ENCODE measurements around the gene KDM6A.

DNA sequence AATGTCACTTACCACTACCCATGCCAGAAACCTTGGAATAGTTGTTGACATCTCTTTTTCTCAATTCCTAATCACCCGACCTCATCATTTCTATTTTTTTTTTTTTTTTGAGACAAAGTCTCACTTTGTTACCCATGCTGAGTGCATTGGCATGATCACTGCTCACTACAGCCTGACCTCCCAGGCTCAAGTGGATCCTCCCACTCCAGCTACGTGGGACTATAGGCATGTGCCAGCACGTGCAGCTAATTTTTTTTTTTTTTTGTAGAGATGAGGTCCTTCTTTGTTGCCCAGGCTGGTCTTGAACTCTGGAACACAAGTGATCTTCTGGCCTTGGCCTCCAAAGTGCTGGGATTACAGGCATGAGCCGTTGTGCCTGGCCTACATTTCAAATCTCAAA lies 12.0 kb downstream of the KDM6A start:
- TF ChIP-seq, protein P1, sequence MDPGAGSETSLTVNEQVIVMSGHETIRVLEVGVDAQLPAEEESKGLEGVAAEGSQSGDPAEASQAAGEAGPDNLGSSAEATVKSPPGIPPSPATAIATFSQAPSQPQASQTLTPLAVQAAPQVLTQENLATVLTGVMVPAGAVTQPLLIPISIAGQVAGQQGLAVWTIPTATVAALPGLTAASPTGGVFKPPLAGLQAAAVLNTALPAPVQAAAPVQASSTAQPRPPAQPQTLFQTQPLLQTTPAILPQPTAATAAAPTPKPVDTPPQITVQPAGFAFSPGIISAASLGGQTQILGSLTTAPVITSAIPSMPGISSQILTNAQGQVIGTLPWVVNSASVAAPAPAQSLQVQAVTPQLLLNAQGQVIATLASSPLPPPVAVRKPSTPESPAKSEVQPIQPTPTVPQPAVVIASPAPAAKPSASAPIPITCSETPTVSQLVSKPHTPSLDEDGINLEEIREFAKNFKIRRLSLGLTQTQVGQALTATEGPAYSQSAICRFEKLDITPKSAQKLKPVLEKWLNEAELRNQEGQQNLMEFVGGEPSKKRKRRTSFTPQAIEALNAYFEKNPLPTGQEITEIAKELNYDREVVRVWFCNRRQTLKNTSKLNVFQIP (CRISPR knock-in tag; IDR thresholded peaks at IDR 0.05; ENCODE audit: borderline replicate concordance, low read depth), result no peak
- TF ChIP-seq, protein P2, sequence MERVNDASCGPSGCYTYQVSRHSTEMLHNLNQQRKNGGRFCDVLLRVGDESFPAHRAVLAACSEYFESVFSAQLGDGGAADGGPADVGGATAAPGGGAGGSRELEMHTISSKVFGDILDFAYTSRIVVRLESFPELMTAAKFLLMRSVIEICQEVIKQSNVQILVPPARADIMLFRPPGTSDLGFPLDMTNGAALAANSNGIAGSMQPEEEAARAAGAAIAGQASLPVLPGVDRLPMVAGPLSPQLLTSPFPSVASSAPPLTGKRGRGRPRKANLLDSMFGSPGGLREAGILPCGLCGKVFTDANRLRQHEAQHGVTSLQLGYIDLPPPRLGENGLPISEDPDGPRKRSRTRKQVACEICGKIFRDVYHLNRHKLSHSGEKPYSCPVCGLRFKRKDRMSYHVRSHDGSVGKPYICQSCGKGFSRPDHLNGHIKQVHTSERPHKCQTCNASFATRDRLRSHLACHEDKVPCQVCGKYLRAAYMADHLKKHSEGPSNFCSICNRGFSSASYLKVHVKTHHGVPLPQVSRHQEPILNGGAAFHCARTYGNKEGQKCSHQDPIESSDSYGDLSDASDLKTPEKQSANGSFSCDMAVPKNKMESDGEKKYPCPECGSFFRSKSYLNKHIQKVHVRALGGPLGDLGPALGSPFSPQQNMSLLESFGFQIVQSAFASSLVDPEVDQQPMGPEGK (CRISPR knock-in tag; IDR thresholded peaks at IDR 0.05; ENCODE audit: borderline replicate concordance), result no peak
- no peak for TF ChIP-seq SNAI2 (CRISPR knock-in tag; IDR thresholded peaks at IDR 0.05)
- TF ChIP-seq ZNF8 (CRISPR knock-in tag; IDR thresholded peaks at IDR 0.05), result no peak
- TF ChIP-seq ISL1 (CRISPR knock-in tag; IDR thresholded peaks at IDR 0.05), result no peak
- TF ChIP-seq BACH2 (CRISPR knock-in tag; IDR thresholded peaks at IDR 0.05; ENCODE audit: borderline replicate concordance), result no peak
- no peak for TF ChIP-seq TOX (CRISPR knock-in tag; IDR thresholded peaks at IDR 0.05; ENCODE audit: borderline replicate concordance)
- no peak for TF ChIP-seq OSR1 (CRISPR knock-in tag; IDR thresholded peaks at IDR 0.05)
- TF ChIP-seq, protein P3, sequence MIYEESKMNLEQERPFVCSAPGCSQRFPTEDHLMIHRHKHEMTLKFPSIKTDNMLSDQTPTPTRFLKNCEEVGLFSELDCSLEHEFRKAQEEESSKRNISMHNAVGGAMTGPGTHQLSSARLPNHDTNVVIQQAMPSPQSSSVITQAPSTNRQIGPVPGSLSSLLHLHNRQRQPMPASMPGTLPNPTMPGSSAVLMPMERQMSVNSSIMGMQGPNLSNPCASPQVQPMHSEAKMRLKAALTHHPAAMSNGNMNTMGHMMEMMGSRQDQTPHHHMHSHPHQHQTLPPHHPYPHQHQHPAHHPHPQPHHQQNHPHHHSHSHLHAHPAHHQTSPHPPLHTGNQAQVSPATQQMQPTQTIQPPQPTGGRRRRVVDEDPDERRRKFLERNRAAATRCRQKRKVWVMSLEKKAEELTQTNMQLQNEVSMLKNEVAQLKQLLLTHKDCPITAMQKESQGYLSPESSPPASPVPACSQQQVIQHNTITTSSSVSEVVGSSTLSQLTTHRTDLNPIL (CRISPR knock-in tag; IDR thresholded peaks at IDR 0.05; ENCODE audit: low read depth), result no peak
- no peak for TF ChIP-seq ZFP30 (CRISPR knock-in tag; IDR thresholded peaks at IDR 0.05)

Data from SK-N-SH treated with all-trans-retinoic acid at 6 μM for 48 hours (cell line).